Suppressor macrophage (primary cell): ENCODE results near the gene FAM217B.
A peak's percentile ranks its signal among the peaks of the same experiment; 100 is the strongest.

Experiments used
- DNase-seq, 4 experiments: peaks; one replicate each; pipeline ENCODE4 v3.0.0-alpha.2; 2020 to 2022

Gene FAM217B

DNA sequence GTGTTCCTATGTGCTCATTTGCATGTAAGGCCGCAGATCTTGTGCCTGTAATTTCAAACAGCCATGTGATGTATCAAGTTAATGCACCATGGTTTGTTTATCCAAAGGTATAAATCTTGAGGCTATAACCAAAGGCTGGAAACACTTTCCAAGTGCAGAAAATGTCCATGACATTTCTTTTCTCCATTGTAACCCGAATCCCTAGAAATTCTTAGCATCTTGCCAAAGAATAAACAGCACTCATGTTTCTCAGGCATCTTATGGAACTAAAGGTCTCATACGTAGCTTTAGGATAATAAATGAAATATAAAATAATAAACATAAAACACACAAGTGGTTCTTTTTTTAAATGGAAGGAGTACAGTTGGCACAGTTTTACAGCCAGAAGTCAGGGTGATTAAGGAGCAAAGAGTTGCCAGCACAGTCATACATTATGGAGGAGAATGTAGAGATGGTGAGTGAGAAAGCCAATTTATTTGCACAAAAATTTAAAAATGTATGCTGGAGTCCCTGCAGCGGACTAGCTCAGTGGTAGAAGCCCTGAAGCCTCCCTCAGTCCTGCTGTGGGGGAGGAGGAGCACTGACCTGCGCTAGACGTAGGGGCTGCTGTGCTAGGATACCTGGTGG lies 36.1 kb downstream of the FAM217B start:
- DNase-seq, result no peak

DNA sequence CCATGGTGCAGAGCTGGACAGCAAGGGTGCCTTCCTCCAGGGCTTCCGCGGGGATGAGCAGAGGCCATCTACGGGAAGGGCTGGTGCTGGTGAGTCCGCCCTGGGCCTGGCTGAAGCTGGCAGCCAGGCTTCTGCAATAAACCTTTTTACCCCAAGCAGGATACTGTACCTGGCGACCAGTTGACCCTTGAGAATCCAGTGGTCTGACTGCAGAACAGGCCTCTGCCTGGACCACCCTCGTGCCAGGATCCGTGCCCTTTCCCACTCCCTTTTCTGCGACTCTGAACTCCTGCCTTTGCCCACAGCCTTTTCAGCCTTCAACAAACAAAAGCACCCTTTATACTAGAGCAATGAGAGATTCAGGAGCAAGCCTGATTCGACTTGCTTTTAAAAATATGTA lies 36.9 kb downstream of the FAM217B start:
- no peak for DNase-seq

DNA sequence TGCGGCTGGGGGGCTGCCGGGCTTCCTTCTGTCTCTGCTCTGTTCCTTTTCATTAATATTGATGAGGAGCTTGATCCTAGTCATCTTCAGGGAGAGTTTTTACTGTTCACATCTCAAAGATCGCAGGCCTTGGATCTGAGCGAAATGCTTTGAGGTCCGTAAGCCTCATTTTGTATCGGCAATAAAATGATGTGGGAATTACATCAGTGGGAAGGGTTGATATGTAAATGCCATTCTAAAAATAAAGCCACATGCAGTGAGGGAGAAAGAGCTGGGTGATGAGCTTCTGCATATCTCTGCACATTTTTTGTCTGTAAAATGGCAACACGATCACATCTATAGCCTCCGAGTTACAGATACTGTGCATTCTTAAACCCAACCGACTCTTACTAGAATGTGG lies 42.9 kb downstream of the FAM217B start:
- DNase-seq, result no peak

DNA sequence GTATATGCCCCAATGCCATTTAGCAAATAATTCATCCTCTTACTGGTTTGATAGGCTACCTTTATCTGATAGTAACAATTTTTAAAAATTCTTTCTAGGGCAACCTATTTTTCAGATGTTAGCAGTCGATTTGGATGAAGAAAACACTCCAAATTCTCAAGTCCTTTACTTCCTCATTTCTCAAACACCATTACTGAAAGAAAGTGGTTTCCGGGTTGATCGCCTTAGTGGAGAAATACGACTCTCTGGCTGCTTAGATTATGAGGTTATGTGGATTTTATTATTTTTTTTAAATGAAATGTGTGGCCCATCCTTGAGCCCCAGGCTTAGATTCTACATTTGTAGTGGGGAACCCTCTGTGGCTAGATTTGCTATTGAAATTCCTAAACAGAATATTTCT lies 44.4 kb downstream of the FAM217B start:
- DNase-seq, result peak; percentile 26 to 68 (median 44)

DNA sequence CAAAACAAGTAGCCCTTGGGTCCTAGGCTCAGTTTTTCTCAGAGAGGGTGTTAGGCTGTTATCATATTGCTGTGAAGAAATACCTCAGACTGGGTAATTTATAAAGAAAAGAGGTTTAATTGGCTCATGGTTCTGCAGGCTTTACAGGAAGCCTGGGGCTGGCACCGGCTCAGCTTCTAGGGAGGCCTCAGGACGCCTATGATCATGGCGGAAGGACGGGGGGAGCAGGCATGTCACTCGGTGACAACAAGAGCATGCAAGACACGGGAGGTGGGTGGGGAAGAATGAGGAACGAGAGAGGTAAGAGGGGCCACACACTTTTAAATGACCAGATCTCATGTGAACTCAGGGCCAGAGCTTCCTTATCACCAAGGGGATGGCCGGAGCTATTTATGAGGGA lies 45.0 kb downstream of the FAM217B start:
- no peak for DNase-seq

DNA sequence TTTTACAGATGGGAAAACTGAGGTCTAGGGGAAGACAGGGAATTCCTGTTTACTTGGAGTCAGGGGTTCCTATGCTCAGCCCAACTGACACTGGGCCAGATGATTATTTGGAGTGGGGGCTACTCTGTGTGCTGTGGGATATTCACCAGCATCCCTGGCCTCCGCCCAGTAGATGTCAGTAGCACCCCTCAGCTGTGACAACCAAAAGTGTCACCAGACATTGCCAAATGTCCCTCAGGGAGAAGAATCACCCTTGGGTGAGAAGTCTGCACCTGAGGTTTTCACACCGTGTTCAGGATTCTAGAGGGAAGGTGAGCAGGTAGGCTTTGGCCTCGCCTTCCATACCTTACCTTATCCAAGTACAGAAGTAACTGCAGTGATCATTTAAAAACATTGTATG lies 45.7 kb downstream of the FAM217B start:
- no peak for DNase-seq

DNA sequence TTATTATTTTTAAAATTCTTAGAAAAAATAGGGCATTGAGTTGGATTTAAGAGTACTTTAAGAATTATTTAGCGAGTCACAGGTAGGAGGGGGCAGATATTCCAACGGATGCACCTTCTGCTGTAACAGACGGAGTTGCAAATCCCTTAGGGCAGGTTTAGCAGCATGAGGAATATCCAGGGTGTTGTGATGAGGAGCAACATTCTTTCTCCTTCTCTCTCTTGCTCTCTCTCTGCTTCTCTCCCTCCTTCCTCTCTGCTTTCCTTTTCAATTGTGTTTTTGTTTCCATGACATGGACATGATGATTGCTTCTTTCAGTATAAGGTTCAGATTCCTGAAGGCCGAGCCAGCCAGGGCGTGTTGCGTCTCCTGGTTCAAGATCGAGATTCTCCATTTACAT lies 46.9 kb downstream of the FAM217B start:
- no peak for DNase-seq

DNA sequence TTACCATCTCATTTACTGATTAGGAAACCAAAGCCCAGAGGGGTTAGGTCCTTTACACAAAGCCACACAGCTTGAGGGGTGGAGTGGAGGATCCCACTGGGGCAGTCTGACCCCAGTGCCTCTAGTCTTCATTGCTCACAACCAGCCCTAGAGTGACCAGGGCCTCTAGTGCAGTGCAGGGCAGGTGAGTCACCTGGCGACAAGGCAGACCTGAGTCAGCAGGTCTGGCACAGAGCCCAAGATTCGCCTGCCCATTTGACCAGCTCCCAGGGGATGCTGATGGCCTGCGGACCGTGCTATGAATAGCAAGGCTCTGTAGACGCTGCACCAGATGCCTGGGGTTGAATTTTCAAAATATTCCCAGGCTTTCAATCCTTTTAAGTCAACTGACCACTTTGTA lies 48.0 kb downstream of the FAM217B start:
- no peak for DNase-seq

DNA sequence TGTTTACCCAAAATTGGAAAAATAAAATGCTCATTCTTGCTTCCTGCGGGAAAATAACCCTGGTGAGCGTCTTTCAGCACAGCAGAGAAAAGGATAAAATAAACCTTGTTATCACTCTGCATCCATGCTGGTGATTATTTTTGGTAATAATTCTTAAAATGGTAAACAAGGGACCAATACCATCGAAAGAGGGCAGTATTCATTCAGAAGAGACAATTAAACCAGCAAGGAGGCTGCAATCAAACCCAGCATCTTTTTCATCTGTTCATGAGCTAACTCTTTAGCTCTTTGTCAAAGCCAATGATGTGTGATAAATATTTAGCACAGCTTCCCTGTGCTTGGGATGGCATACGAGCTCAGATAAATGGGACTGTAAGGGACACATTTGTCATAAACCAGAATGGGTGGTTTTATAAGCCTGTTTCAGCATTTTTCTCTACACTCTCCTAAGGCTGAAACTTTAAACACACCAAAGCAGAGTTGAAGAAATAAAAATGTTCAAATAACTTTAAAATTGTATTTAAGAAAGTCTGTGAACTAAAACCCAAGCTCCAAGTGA lies 52.4 kb downstream of the FAM217B start:
- DNase-seq, result no peak

DNA sequence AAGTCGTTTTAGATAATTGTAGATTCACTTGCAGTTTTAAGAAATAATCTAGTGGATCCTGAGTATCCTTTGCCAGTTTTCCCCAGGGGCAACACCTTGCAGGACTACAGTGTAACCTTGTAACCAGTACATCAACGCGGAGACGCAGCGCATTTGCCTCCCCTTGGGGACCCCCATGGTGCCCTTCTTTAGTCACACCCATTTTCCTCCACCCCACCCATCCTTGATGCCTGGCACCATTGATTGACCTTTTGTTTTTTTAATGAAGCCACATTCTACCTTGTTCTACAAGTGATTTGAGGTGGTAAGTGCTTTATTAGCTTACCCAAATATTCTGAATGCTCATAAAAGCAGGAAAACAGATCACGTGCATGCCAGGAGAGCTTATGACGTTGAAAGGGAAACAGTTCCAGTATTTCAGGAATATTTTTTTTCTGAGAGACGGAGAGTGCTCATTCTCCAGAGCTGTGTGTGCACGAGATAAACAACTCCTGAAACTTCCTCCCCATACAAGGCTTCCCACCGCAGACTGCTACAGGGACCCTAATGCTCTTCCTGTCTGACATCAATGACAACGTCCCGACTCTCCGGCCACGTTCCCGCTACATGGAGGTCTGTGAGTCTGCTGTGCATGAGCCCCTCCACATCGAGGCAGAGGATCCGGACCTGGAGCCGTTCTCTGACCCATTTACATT lies 53.7 kb downstream of the FAM217B start:
- DNase-seq, result no peak

DNA sequence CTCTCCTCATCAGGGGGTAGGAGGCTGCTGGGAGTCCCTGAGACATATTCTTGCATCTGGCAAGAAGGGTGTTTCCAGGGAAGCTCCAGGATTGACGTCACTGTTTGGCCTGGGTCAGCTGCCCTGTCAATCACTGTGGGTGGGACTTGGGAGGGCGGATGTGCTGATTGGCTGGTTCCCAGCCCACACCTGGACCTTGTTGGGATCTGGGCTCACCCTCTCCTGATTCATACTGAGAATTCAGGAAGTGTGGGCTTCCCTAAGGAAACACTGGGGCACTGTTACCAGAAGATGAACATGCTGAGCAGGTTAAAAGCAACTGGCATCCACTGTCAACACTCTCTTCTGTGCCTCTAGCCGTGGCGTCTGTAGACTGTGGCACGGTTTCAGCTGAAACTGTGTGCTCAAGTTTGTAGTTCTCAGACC lies 54.5 kb downstream of the FAM217B start:
- peak; percentile 33 to 67 (median 58) for DNase-seq

DNA sequence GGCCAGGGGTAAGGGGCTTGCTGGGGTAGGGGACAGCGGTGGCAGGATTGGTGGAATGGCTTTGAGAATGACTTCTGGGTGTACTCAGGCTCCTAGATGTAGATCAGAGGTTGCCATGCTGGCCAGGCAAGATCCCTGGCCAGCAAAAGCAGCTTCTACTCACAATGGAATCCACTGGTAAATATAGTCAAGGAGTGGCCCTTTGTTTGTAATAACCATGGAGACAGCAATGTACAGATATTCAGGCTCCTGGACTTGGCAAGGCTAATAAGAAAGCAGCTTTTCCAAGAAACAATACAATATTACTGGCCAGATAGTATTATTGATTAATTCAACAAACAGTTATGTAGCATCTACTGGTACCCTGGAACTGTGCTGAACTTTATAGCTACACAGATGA lies 55.9 kb downstream of the FAM217B start:
- no peak for DNase-seq

DNA sequence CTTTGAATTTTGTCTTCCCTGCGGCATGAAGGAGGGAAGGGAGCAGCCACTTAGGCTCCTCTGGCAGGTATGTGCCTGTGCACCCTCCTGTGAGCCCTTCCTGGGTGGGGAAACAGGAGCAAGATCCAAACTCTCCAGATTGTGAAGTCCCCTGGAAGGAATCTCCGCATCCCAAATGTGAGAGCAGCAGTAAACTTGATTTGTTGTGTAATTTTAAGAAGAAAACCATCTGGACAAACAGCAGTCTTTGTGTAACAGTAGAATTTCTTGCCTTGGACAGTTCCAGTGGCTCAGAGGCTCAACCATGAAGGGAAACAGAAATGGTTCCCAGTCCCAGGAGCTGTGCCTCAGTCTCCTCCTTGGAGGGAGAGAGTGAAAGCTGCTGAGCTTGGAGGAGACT lies 57.7 kb downstream of the FAM217B start:
- DNase-seq, result no peak
